Measurements from ENCODE around the gene SOCS3.

- TF ChIP-seq, protein P1, sequence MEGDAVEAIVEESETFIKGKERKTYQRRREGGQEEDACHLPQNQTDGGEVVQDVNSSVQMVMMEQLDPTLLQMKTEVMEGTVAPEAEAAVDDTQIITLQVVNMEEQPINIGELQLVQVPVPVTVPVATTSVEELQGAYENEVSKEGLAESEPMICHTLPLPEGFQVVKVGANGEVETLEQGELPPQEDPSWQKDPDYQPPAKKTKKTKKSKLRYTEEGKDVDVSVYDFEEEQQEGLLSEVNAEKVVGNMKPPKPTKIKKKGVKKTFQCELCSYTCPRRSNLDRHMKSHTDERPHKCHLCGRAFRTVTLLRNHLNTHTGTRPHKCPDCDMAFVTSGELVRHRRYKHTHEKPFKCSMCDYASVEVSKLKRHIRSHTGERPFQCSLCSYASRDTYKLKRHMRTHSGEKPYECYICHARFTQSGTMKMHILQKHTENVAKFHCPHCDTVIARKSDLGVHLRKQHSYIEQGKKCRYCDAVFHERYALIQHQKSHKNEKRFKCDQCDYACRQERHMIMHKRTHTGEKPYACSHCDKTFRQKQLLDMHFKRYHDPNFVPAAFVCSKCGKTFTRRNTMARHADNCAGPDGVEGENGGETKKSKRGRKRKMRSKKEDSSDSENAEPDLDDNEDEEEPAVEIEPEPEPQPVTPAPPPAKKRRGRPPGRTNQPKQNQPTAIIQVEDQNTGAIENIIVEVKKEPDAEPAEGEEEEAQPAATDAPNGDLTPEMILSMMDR (IDR thresholded peaks at IDR 0.05 in 8 of 11, conservative IDR thresholded peaks at IDR 0.05 in 3 of 11): no peak
- TF ChIP-seq POLR2AphosphoS5 (IDR thresholded peaks at IDR 0.05) (no peak), POLR2A (IDR thresholded peaks at IDR 0.05) (no peak)
Observed at GRCh38 chr17:78398390-78398789, 38.5 kb upstream of the SOCS3 start.
